Stimulated activated CD8-positive, alpha-beta memory T cell treated with anti-CD3 and anti-CD28 coated beads, Interleukin-12 subunit alpha, Interleukin-12 subunit beta, amount 100 ng/mL, for 24 hours (primary cell): Measurements from ENCODE around the gene TP53TG3D.
"Not testable (repeated sequence)": the region's sequence is repeated elsewhere in the genome, so short reads cannot be mapped to it uniquely, and the experiment has no call there.

ENCODE experiments used
- DNase-seq: peaks from one replicate; pipeline ENCODE4 v3.0.0-alpha.2; 2020; ENCODE audit errors: extremely low read depth

TP53TG3D gene

GRCh38 chr16:32252986-32253385 lies at the start of gene TP53TG3D:
Gene TP53TG3D (plus strand): TSS chr16:32253286. CDS start chr16:32253354, 68 bp downstream.
- DNase-seq = not testable (repeated sequence)

DNA sequence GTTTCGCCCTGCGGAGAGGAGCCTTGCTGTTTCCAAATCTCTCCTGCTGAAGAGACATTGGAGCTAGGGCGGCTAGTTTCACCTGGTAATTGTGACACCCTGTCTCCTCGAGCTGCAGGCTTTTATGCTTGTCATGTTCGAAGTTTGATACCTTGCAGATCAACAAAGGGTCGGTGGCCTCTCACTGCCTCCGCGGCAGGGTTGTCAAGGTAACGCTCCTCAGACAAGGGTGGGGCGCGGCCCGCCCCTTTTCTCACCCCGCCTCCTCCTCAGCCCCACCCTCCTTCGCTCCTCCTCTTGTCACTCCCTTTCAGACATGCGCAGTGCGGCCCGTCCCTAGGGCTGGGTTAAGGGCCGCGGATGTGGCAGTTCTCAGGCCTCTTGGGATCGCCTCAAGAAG lies 421 bp downstream of the TP53TG3D start:
- DNase-seq = not testable (repeated sequence)

- not testable (repeated sequence) for DNase-seq
These were observed 8.4 kb downstream of the TP53TG3D start for GRCh38 chr16:32261526-32261925.

- DNase-seq = not testable (repeated sequence)
These were observed 10.5 kb downstream of the TP53TG3D start for GRCh38 chr16:32263552-32263951.

- not testable (repeated sequence) for DNase-seq
These were observed 28.8 kb downstream of the TP53TG3D start for GRCh38 chr16:32281910-32282309.

- not testable (repeated sequence) for DNase-seq
These were observed 29.9 kb downstream of the TP53TG3D start for GRCh38 chr16:32283024-32283423.

GRCh38 chr16:32283917-32284495 lies 30.9 kb downstream of the TP53TG3D start:
- DNase-seq = not testable (repeated sequence)

GRCh38 chr16:32284800-32285796 lies 32.0 kb downstream of the TP53TG3D start:
- DNase-seq = not testable (repeated sequence)

DNA sequence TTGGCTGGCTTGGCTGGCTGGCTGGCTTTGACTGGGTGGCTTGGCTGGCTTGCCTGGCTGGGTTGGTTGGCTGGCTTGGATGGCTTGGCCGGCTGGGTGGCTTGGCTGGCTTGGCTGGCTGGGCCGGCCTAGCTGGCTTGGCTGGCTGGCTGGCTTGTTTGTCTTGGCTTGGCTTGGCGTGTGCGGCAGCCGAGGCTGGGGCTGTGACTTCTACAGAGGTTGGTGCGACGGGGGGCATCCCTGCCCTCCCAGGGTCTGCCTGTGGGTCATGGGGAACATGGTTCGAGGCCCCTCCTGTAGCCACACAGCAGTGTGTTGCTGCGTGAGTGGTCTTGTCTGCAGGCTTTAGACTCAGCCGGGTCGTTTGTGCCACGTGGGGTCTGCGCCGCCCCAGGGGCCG lies 33.1 kb downstream of the TP53TG3D start:
- DNase-seq = not testable (repeated sequence)

- not testable (repeated sequence) for DNase-seq
These were observed 34.7 kb downstream of the TP53TG3D start for GRCh38 chr16:32287743-32288142.

- not testable (repeated sequence) for DNase-seq
These were observed 36.1 kb downstream of the TP53TG3D start for GRCh38 chr16:32289197-32289596.

- not testable (repeated sequence) for DNase-seq
These were observed 49.7 kb downstream of the TP53TG3D start for GRCh38 chr16:32302776-32303175.
